HepG2 (cell line): ENCODE results near the gene CUEDC2. TPM values are rescaled to one million over a fixed set of nuclear protein-coding genes. Genes with fewer than 3 reads are reported as not detected.

Experiments used
- BCL3 ChIP-seq: sonication (generic); formaldehyde crosslinking; IDR thresholded peaks from 2 replicates; pipeline ENCODE4 v1.5.1; 2020; ENCODE audit warnings: mild to moderate bottlenecking, missing genetic modification reagents, moderate library complexity
- CEBPG ChIP-seq: IDR thresholded peaks from 2 replicates; pipeline ENCODE4 v1.6.1; 2016
- CHCHD3 ChIP-seq: sonication (generic); formaldehyde crosslinking; IDR thresholded peaks from 2 replicates; pipeline ENCODE4 v1.8.0; 2022; ENCODE audit warnings: mild to moderate bottlenecking, missing genetic modification reagents, moderate library complexity
- ERF ChIP-seq: IDR thresholded peaks from 2 replicates; pipeline ENCODE4 v1.6.1; 2018; ENCODE audit warnings: missing biosample characterization, missing genetic modification reagents
- GABPA ChIP-seq, 2 experiments: IDR thresholded peaks; 2 replicates each; pipeline ENCODE4 v1.6.1; 2011 to 2016; ENCODE audit warnings: low read depth in 2 of 2, low read length in 1 of 2, missing biosample characterization in 1 of 2, missing genetic modification characterization in 1 of 2
- LCORL ChIP-seq, 2 experiments: fragments of 450-650 bp in 1 of 2; sonication (generic) in 1 of 2; formaldehyde crosslinking in 1 of 2; IDR thresholded peaks; 2 replicates each; pipeline versions ENCODE4 v1.5.0 to v1.6.1; 2017 to 2020; ENCODE audit warnings: antibody characterized with exemption in 1 of 2, missing genetic modification reagents in 1 of 2
- PAX8 ChIP-seq: sonication (generic); formaldehyde crosslinking; IDR thresholded peaks from 2 replicates; pipeline ENCODE4 v1.8.0; 2022; ENCODE audit warnings: mild to moderate bottlenecking, missing genetic modification reagents, borderline replicate concordance
- PHF21A ChIP-seq: sonication (generic); formaldehyde crosslinking; IDR thresholded peaks from 2 replicates; pipeline ENCODE4 v1.5.0; 2020; ENCODE audit warnings: mild to moderate bottlenecking, missing genetic modification reagents
- PPARG ChIP-seq: conservative IDR thresholded peaks from 2 replicates; pipeline ENCODE4 v1.6.1; 2016; ENCODE audit warnings: missing biosample characterization, missing genetic modification reagents
- ZBTB46 ChIP-seq: sonication (generic); formaldehyde crosslinking; IDR thresholded peaks from 2 replicates; pipeline ENCODE4 v1.4.0; 2020; ENCODE audit warnings: mild to moderate bottlenecking, missing genetic modification reagents, borderline replicate concordance
- ZNF652 ChIP-seq: IDR thresholded peaks from 2 replicates; pipeline ENCODE4 v1.6.1; 2016; ENCODE audit warnings: low read depth, borderline replicate concordance
- polyA plus RNA-seq, 8 experiments: library from polyadenylated mRNA; depleted of rRNA in 3 of 8; stranded (reverse) in 7 of 8; unstranded in 1 of 8; fragments of >200 nt; fragmentation: Illumina TruSeq in 4 of 8; extraction: Trizol in 4 of 8; gene quantifications; 2 replicates each; pipeline versions ENCODE4 v1.2.1 to v1.2.3, GENCODE V29; 2011 to 2016; ENCODE audit warnings: low read depth in 4 of 8, missing spikeins in 1 of 8, mixed read lengths in 1 of 8; ENCODE audit not compliant: insufficient read depth in 1 of 8
- total RNA-seq, 5 experiments: library from RNA; depleted of rRNA; stranded (reverse); fragments of >200 nt; fragmentation: Illumina TruSeq; extraction: Trizol; gene quantifications; 2 replicates each; pipeline ENCODE4 v1.2.3, GENCODE V29; 2016; ENCODE audit warnings: low read depth in 1 of 5
- TF ChIP-seq, protein P1 (sequence below): sonication (generic); formaldehyde crosslinking; IDR thresholded peaks from 2 replicates; pipeline ENCODE4 v1.4.0; 2020; ENCODE audit warnings: missing genetic modification reagents, borderline replicate concordance
- TF ChIP-seq, protein P2 (sequence below): sonication (generic); formaldehyde crosslinking; IDR thresholded peaks from 2 replicates; pipeline ENCODE4 v1.8.1; 2023; ENCODE audit warnings: mild to moderate bottlenecking, inconsistent platforms, moderate library complexity, missing genetic modification reagents, borderline replicate concordance
- TF ChIP-seq, protein P3 (sequence below): sonication (generic); formaldehyde crosslinking; IDR thresholded peaks from 2 replicates; pipeline ENCODE4 v1.5.0; 2020; ENCODE audit warnings: mild to moderate bottlenecking, missing genetic modification reagents, borderline replicate concordance

The CUEDC2 gene
- total and polyA plus RNA-seq, 2 of the 13 experiments (the other 11 are each of a cell fraction or from before 2014, with no cell fraction given) = 13.1 to 18.4 TPM

DNA sequence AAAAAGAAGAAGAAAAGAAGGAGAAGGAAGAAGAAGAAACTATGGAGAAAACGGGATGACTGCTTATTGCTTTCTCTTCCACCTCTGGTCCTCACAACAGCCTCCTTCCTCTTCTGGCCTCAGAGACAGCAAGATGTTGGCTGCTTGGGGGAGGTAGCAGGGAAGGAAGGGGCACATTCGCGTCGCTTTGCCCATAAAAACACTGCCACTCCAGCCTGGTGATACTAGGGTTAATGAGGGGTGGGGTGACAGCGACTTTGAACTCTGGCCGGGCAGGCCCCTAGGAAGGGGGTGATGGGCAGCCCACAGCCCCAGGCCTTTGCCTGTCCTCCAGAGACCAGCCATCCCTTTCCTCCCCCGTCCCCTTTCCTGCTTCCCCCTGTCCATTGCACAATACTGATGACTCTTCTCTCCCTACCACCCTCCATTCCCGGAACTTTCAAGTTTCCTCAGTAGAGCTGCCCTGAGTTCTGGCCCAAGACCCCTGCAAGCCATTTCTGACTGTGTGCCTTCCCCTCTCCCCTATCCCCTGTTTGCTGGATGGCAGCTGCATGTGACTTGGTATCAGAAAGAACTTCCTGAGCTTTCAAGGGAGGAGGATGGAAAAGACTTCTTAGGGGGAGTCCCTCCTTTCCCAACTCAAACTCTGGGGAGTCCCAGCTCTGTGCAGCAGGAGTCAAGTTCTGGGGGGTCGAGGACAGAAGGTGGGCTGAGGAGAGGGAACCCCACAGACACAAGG is 2.2 kb upstream of the CUEDC2 start (continued):
- no peak for TF ChIP-seq BCL3 (CRISPR knock-in tag)
- TF ChIP-seq ERF = peak; percentile 53; the same call in 1 of the 2 replicates
- TF ChIP-seq, protein P1, sequence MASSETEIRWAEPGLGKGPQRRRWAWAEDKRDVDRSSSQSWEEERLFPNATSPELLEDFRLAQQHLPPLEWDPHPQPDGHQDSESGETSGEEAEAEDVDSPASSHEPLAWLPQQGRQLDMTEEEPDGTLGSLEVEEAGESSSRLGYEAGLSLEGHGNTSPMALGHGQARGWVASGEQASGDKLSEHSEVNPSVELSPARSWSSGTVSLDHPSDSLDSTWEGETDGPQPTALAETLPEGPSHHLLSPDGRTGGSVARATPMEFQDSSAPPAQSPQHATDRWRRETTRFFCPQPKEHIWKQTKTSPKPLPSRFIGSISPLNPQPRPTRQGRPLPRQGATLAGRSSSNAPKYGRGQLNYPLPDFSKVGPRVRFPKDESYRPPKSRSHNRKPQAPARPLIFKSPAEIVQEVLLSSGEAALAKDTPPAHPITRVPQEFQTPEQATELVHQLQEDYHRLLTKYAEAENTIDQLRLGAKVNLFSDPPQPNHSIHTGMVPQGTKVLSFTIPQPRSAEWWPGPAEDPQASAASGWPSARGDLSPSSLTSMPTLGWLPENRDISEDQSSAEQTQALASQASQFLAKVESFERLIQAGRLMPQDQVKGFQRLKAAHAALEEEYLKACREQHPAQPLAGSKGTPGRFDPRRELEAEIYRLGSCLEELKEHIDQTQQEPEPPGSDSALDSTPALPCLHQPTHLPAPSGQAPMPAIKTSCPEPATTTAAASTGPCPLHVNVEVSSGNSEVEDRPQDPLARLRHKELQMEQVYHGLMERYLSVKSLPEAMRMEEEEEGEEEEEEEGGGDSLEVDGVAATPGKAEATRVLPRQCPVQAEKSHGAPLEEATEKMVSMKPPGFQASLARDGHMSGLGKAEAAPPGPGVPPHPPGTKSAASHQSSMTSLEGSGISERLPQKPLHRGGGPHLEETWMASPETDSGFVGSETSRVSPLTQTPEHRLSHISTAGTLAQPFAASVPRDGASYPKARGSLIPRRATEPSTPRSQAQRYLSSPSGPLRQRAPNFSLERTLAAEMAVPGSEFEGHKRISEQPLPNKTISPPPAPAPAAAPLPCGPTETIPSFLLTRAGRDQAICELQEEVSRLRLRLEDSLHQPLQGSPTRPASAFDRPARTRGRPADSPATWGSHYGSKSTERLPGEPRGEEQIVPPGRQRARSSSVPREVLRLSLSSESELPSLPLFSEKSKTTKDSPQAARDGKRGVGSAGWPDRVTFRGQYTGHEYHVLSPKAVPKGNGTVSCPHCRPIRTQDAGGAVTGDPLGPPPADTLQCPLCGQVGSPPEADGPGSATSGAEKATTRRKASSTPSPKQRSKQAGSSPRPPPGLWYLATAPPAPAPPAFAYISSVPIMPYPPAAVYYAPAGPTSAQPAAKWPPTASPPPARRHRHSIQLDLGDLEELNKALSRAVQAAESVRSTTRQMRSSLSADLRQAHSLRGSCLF (CRISPR knock-in tag) = no peak
- TF ChIP-seq LCORL (IDR thresholded peaks at IDR 0.05) = peak; percentile 26; the same call in 1 of the 2 replicates
- TF ChIP-seq LCORL (CRISPR knock-in tag; IDR thresholded peaks at IDR 0.05) = peak; percentile 81
- TF ChIP-seq PAX8 (CRISPR knock-in tag) = no peak
- no peak for TF ChIP-seq ZBTB46
- TF ChIP-seq CHCHD3 (CRISPR knock-in tag) = no peak
- peak; percentile 64; the same call in 1 of the 2 replicates for TF ChIP-seq PHF21A (CRISPR knock-in tag)
- TF ChIP-seq, protein P2, sequence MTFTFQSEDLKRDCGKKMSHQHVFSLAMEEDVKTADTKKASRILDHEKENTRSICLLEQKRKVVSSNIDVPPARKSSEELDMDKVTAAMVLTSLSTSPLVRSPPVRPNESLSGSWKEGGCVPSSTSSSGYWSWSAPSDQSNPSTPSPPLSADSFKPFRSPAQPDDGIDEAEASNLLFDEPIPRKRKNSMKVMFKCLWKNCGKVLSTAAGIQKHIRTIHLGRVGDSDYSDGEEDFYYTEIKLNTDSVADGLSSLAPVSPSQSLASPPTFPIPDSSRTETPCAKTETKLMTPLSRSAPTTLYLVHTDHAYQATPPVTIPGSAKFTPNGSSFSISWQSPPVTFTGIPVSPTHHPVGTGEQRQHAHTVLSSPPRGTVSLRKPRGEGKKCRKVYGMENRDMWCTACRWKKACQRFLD = no peak
- TF ChIP-seq GABPA (IDR thresholded peaks at IDR 0.05; ENCODE audit: low read depth, low read length) = no peak
- TF ChIP-seq GABPA (CRISPR knock-in tag; IDR thresholded peaks at IDR 0.05; ENCODE audit: low read depth) = peak; percentile 49
- TF ChIP-seq ZNF652 (CRISPR knock-in tag) = peak; percentile 97
- TF ChIP-seq, protein P3, sequence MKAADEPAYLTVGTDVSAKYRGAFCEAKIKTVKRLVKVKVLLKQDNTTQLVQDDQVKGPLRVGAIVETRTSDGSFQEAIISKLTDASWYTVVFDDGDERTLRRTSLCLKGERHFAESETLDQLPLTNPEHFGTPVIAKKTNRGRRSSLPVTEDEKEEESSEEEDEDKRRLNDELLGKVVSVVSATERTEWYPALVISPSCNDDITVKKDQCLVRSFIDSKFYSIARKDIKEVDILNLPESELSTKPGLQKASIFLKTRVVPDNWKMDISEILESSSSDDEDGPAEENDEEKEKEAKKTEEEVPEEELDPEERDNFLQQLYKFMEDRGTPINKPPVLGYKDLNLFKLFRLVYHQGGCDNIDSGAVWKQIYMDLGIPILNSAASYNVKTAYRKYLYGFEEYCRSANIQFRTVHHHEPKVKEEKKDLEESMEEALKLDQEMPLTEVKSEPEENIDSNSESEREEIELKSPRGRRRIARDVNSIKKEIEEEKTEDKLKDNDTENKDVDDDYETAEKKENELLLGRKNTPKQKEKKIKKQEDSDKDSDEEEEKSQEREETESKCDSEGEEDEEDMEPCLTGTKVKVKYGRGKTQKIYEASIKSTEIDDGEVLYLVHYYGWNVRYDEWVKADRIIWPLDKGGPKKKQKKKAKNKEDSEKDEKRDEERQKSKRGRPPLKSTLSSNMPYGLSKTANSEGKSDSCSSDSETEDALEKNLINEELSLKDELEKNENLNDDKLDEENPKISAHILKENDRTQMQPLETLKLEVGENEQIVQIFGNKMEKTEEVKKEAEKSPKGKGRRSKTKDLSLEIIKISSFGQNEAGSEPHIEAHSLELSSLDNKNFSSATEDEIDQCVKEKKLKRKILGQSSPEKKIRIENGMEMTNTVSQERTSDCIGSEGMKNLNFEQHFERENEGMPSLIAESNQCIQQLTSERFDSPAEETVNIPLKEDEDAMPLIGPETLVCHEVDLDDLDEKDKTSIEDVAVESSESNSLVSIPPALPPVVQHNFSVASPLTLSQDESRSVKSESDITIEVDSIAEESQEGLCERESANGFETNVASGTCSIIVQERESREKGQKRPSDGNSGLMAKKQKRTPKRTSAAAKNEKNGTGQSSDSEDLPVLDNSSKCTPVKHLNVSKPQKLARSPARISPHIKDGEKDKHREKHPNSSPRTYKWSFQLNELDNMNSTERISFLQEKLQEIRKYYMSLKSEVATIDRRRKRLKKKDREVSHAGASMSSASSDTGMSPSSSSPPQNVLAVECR (CRISPR knock-in tag) = peak; percentile 72; the same call in 1 of the 2 replicates
- peak; percentile 96 for TF ChIP-seq CEBPG (CRISPR knock-in tag)
- TF ChIP-seq PPARG (CRISPR knock-in tag) = peak; percentile 44; the same call in 1 of the 2 replicates
